Stimulated activated naive CD8-positive, alpha-beta T cell treated with anti-CD3 and anti-CD28 coated beads, Interleukin-15, amount 100 ng/mL, for 72 hours (primary cell): Measurements from ENCODE around the gene LMTK2.

Experiments used
- ATAC-seq: fragments of 150-1000 bp; cut with Tn5 transposase; 2 replicates; pipeline ENCODE4 v1.10.0; 2021; ENCODE audit warnings: mild to moderate bottlenecking, moderate library complexity
- DNase-seq, 2 donors: peaks; one replicate each; pipeline ENCODE4 v3.0.0; 2021 to 2022
- H3K27ac Mint-ChIP-seq, 2 donors: one replicate each; pipeline ENCODE4 v1.8.0; 2022; ENCODE audit warnings: mild to moderate bottlenecking in 2 of 2, mixed read lengths in 2 of 2, moderate library complexity in 2 of 2
- H3K27me3 Mint-ChIP-seq: one replicate; pipeline ENCODE4 v1.8.0; 2022; ENCODE audit warnings: mixed read lengths
- H3K4me1 Mint-ChIP-seq: one replicate; pipeline ENCODE4 v1.8.0; 2022; ENCODE audit warnings: mild to moderate bottlenecking, mixed read lengths
- H3K4me3 Mint-ChIP-seq, 2 donors: one replicate each; pipeline ENCODE4 v1.8.0; 2022; ENCODE audit warnings: mild to moderate bottlenecking in 2 of 2, mixed read lengths in 2 of 2, moderate library complexity in 1 of 2
- H3K9me3 Mint-ChIP-seq, 2 donors: one replicate each; pipeline ENCODE4 v1.8.0; 2022; ENCODE audit warnings: mixed read lengths in 2 of 2

Gene LMTK2

DNA sequence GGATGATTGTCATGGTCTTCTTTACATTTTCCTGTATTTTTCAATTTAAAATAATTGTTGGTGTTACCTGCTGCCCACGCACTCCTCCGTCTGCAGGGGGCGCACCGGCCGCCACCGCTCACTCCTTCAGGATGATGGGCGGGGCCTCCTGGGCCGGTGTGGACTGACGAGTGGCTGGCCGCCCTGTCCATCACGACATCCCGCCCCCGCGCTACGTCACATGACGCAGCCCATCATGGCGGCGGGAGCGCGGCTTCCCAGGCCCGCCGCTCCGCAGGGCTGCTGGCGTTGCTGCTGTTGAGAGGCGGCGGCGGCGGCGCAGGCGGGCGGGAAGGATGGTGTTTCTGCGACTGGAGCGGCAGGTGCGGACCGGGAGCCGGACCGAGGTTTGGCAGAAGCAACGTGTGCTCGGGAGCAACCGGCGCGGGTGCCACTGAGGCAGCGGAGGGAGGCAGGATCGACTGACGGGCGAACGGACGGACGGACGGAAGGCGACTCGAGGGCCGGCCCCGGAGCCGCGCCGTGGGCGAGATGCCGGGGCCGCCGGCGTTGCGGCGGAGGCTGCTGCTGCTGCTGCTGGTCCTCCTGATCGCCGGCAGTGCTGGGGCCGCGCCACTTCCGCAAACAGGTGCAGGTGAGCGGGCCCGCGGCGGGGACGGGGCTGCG is at the start of gene LMTK2:
Gene LMTK2, plus strand, starts transcription at position 216 of the 666 bp plus-strand sequence. Its CDS starts 316 bp downstream, at position 532.
- ATAC-seq (peak; percentile 99), DNase-seq (peak; percentile 97 to 98)
- peaks cover 0 to 5% of the 10 kb centered on the region in 2 donors for H3K9me3 Mint-ChIP-seq
- peaks cover 19% of the 10 kb centered on the region for H3K4me1 Mint-ChIP-seq
- H3K4me3 Mint-ChIP-seq: peak within 1 kb of the TSS; percentile 95 to 99
- H3K27me3 Mint-ChIP-seq: no peaks in the 10 kb centered on the region
- peak within 1 kb of the TSS; percentile 96 to 99 for H3K27ac Mint-ChIP-seq

DNA sequence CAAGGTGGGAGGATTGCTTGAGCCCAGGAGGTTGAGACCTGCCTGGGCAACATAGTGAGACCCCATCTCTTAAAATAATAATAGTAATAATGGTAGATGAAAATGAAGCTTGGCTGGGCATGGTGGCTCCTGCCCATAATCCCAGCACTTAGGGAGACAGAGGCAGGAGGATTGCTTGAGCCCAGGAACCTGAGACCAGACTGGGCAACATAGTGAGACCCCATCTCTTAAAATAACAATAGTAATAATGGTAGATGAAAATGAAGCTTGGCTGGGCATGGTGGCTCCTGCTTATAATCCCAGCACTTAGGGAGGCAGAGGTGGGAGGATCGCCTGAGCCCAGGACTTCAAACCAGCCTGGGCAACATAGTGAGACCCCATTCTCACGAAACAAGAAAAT is 49.5 kb upstream of the LMTK2 start:
- no peak for ATAC-seq
- no peak overlapping the region for H3K27ac Mint-ChIP-seq
- DNase-seq: no peak
- no peaks in the 10 kb centered on the region for H3K9me3 Mint-ChIP-seq
- H3K4me3 Mint-ChIP-seq: no peak overlapping the region
- no peaks in the 10 kb centered on the region for H3K4me1 Mint-ChIP-seq
- peaks cover 16% of the 10 kb centered on the region for H3K27me3 Mint-ChIP-seq

DNA sequence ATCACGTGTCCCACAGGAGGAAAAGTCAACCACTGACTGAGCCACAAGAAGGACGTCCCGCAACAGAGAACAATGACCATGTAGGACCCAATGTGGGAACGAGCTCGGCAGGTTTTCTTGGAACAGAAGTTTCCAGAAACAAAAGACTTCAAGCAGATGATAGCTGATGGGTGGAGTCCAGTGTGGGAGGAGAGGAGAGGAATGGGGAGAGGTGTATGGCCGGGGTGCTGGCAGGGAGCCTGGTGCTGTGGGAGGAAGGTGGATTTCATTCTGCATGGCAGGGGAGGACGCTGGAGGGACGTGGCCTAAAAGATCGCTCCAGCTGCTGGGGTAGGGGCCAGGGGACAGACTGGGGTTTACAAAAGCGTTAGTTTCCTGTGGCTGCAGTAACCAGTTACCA is 48.5 kb upstream of the LMTK2 start:
- H3K9me3 Mint-ChIP-seq: no peaks in the 10 kb centered on the region
- ATAC-seq: no peak
- H3K27me3 Mint-ChIP-seq: peaks cover 16% of the 10 kb centered on the region
- DNase-seq: no peak
- no peak overlapping the region for H3K4me3 Mint-ChIP-seq
- H3K27ac Mint-ChIP-seq: no peak overlapping the region
- no peaks in the 10 kb centered on the region for H3K4me1 Mint-ChIP-seq

DNA sequence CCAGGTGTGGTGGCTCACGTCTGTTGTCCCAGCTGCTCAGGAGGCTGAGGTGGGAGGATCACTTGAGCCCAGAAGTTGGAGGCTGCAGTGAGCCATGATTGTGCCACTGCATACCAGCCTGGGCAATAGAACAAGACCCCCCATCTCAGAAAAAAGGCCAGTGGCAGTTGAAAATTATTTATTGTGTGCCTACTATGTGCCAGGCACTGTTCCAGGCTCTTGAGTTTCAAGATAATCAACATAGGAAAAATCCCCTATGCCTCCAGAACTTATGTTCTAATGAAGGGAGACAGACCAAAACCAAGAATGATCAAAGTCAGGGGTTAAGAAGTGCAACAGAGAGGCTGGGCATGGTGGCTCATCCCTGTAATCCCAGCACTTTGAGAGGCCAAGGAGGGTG is 42.4 kb upstream of the LMTK2 start:
- Mint-ChIP-seq H3K4me1 (no peaks in the 10 kb centered on the region), H3K27ac (no peak overlapping the region), H3K9me3 (no peaks in the 10 kb centered on the region), H3K4me3 (no peak overlapping the region), H3K27me3 (peaks cover 23% of the 10 kb centered on the region)
- ATAC-seq (no peak), DNase-seq (no peak)

DNA sequence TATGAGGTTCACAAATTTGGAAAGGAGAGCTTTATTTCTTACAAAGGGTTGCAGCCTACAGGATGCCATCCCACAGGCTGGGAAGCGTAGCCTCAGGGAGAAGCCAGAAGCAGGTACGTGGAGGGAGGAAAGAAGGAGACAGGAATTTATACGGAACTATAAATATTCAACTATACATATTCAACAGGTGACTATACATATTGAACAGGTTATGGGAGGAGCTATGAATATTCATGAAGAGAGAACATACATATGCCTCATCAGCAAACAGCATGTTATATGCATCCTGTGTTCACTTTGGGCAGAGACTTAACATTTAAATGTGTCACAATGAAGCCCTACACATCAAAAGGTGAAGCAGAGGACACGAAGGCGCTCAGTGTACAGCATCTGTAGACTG is 40.5 kb upstream of the LMTK2 start:
- peaks cover 23% of the 10 kb centered on the region for H3K27me3 Mint-ChIP-seq
- no peak overlapping the region for H3K27ac Mint-ChIP-seq
- ATAC-seq: no peak

DNA sequence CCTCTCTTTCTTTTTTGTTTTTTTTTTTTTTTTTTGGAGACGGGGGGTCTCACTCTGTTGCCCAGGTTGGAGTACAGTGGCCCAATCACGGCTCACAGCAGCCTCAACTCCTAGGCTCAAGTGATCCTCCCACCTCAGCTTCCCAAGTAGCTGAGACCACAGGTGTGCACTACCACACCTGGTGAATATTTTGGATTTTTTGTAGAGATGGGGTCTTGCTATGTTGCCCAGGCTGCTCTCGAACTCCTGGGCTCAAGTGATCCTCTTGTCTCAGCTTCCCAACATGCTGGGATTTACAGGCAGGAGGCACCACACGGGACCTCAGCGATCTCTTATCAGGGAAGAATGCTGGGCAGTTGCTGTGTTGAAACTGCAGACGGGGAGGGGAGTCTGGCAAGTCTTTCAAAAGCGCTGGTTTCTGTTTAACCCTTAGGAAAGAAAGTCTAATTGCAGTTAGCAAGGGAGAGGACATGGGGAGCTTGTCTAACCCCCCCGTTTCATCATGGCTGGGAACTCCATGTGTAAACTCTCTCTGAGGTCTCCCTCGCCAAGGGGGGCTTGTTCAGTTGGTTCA is 39.6 kb upstream of the LMTK2 start:
- H3K4me1 Mint-ChIP-seq: no peaks in the 10 kb centered on the region
- H3K27me3 Mint-ChIP-seq: peaks cover 23% of the 10 kb centered on the region
- DNase-seq (no peak), ATAC-seq (no peak)
- no peak overlapping the region for H3K4me3 Mint-ChIP-seq
- no peak overlapping the region for H3K27ac Mint-ChIP-seq
- no peaks in the 10 kb centered on the region for H3K9me3 Mint-ChIP-seq

More for the DNA sequence above, 40.5 kb upstream of the LMTK2 start:
- Mint-ChIP-seq H3K4me1 (no peaks in the 10 kb centered on the region), H3K9me3 (no peaks in the 10 kb centered on the region), H3K4me3 (no peak overlapping the region)
- DNase-seq: no peak

DNA sequence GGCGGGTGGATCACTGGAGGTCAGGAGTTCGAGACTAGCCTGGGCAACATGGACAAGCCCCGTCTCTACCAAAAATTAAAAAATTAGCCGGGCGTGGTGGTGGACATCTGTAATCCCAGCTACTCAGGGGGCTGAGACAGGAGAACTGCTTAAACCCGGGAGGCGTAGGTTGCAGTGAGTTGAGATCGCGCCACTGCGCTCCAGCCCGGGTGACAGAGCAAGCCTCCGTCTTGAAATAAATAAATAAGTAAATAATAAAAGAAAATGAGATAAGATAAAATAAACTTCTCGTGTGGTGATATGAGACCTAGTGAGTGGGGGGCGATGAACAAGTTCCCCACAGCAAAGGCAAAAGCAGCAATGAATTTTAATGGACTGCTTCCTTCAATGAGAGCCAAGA is 33.6 kb upstream of the LMTK2 start:
- no peaks in the 10 kb centered on the region for H3K9me3 Mint-ChIP-seq
- no peak for ATAC-seq
- no peak overlapping the region for H3K27ac Mint-ChIP-seq
- H3K4me3 Mint-ChIP-seq: no peak overlapping the region
- no peaks in the 10 kb centered on the region for H3K4me1 Mint-ChIP-seq
- DNase-seq: no peak
- H3K27me3 Mint-ChIP-seq: peaks cover 11% of the 10 kb centered on the region

DNA sequence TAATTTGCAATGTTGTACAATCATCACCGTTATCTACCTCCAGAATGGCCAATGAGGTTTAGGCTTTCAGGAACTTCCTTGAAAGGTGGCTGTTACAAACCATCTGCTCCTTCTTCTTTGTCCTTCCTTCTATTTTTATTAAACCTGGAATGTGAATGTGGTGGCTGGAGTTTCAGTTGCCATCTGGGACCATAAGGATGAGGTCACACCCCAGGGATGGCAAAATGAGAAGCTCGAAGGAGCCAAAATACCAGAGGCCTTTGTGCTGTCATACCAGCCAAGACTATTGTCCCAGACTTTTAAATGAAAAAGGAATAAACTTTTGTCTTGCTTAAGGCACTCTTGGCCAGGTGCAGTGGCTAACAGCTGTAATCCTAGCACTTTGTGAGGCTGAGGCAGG is 30.9 kb upstream of the LMTK2 start:
- ATAC-seq: no peak
- no peak overlapping the region for H3K27ac Mint-ChIP-seq
- no peaks in the 10 kb centered on the region for H3K9me3 Mint-ChIP-seq
- DNase-seq: no peak
- no peak overlapping the region for H3K4me3 Mint-ChIP-seq
- no peaks in the 10 kb centered on the region for H3K27me3 Mint-ChIP-seq
- no peaks in the 10 kb centered on the region for H3K4me1 Mint-ChIP-seq

DNA sequence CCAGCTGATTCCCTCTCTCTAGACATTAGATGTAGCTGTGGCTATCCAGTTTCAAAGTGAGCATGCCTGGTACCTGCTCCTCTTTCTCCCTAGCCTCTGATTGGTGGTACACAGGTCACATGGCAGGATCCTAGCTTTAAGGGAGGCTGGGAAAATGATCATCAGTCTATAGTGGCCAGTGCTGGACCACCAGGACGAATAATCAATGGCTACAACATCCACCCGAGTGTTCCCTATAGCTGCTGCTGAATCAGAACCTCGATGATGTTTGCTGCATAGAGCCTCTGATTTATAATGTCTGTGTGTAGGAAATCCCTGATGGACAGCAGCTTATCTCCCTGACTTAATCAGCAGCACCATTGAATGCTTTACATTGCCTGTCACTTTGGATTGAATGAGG is 28.9 kb upstream of the LMTK2 start:
- ATAC-seq (no peak), DNase-seq (no peak)
- H3K4me3 Mint-ChIP-seq: no peak overlapping the region
- no peaks in the 10 kb centered on the region for H3K9me3 Mint-ChIP-seq
- no peak overlapping the region for H3K27ac Mint-ChIP-seq
- H3K27me3 Mint-ChIP-seq: no peaks in the 10 kb centered on the region
- H3K4me1 Mint-ChIP-seq: no peaks in the 10 kb centered on the region

DNA sequence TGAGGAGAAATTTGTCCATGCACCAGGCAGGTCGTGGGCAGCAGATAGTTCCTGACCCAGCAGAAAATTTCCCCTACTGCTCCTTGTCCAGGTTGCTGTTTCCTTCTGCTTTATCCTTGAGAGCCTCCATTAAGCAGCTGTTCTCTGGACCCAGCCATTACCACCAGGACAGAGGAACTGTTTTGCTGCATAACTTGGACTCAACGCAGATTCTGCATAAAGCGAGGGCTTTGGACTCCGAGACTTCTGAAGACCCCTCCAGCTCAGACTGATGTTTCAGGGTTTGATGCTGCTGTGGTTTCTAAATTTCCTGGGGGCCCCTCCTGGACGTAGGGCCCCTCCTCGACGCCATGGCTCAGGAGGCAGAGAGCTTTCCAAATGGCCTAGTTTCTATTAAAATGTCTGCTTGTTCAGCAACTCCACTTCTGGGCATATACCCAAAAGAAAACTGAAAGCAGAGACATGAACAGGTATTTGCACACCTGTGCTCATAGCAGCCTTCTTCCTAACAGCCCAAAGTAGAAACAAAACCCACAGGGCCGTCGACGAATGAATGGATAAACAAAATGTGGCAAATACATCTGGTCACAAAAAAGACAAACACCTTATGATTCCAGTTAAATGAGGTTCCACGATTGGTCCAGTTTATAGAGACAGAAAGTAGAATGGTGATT is 28.3 kb upstream of the LMTK2 start:
- DNase-seq (no peak), ATAC-seq (no peak)
- Mint-ChIP-seq H3K27ac (no peak overlapping the region), H3K4me3 (no peak overlapping the region), H3K27me3 (no peaks in the 10 kb centered on the region), H3K4me1 (no peaks in the 10 kb centered on the region), H3K9me3 (no peaks in the 10 kb centered on the region)

DNA sequence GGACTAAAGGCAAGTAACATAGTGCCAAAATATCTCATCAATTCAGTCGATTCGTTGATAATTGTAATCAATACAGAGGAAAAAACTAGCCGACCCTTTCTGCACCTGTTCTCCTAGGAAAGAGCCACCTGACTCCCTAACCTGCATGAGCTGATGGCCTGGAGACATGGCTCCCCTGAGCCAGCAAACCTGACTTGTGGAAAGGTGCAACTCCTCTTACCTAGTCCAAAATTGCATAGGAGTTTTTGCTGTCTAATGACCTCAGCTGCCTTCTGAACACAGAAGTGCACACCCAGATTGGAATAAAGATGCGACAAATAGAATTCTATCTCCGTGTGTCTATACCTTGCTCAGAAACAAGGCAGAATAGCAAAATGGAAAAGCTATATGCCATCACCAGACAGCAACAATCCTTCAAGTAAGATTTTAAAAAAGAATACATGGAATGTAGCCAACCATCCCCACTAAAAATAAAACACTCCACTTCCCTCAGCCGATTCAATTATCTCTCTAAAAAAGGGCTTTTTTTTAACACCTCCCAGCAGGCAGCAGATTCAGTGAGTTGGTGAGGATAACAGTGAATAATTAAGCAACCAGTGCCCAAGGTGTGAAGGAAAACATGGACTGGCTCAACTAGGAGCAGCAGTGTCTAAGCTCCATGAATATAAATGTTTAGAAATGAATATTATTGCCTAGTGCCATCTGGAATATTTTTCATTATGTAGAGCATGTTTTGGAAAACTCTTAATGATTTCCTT is 26.6 kb upstream of the LMTK2 start:
- Mint-ChIP-seq H3K9me3 (no peaks in the 10 kb centered on the region), H3K4me1 (no peaks in the 10 kb centered on the region), H3K4me3 (no peak overlapping the region), H3K27ac (no peak overlapping the region), H3K27me3 (no peaks in the 10 kb centered on the region)
- ATAC-seq (no peak), DNase-seq (no peak)

DNA sequence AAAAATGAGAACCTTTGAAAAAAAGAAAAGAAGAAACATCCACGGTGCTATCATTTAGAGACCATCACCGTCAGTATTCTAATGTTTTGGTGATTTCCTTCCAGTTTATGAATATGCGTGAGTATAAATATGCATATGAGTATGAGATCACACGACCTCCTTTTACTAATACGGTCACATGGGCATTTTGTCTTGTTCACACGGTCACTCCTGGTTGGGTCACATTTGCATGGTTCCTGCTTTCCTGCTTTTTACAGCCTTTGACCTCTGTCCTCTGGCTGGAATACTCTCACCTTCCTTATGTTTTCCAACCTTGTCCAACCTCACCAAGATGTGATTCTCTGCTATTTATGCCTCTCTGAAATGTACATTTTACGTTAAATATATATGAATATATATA is 25.3 kb upstream of the LMTK2 start:
- no peaks in the 10 kb centered on the region for H3K27me3 Mint-ChIP-seq
- ATAC-seq: no peak
- DNase-seq: no peak
- H3K4me1 Mint-ChIP-seq: no peaks in the 10 kb centered on the region
- H3K27ac Mint-ChIP-seq: no peak overlapping the region
- H3K4me3 Mint-ChIP-seq: no peak overlapping the region
- no peaks in the 10 kb centered on the region for H3K9me3 Mint-ChIP-seq

DNA sequence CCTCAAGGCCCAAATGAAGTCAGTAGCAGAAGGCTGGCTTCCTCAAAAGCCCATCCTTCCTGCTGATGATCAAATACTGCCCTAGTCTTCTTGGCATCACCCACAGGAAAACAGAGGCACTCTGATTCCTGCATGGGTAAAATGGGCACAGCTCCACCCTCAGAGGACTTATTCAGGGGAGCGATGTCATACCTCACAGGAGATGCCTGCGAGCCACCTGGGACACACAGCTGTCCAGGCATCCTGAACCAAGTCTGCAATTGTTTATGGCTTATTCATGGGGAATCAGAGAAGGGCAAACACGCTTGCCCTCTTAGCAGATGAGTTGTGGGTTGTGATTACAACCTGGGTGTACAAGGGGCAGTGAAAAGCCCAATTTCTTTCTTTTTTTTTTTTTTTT is 22.0 kb upstream of the LMTK2 start:
- DNase-seq (no peak), ATAC-seq (no peak)
- no peak overlapping the region for H3K4me3 Mint-ChIP-seq
- H3K27me3 Mint-ChIP-seq: no peaks in the 10 kb centered on the region
- no peaks in the 10 kb centered on the region for H3K4me1 Mint-ChIP-seq
- no peak overlapping the region for H3K27ac Mint-ChIP-seq
- H3K9me3 Mint-ChIP-seq: no peaks in the 10 kb centered on the region

DNA sequence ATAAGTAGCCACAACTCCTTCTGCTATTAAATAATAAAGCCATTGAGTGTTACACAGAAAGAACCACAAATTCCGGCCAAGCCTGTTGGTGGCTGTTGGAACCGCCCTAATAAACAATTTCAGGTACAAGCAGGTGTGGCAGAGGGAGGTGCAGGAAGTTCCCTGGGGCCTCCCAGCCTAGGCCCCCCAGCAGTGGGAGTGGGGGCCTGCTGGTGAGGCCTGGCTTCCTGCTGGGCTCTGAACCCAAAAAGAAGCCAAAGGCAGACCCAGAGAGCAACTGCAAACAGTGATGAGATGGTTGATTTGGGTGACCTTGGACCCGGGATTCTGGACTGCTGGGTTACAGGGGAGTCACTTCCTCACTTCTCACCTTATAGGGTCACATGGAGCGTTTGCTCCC is 21.0 kb upstream of the LMTK2 start:
- Mint-ChIP-seq H3K9me3 (no peaks in the 10 kb centered on the region), H3K27ac (peak overlapping the region in 1 of 2 donors; percentile 63), H3K4me1 (no peaks in the 10 kb centered on the region), H3K27me3 (no peaks in the 10 kb centered on the region), H3K4me3 (no peak overlapping the region)
- ATAC-seq (no peak), DNase-seq (no peak)

DNA sequence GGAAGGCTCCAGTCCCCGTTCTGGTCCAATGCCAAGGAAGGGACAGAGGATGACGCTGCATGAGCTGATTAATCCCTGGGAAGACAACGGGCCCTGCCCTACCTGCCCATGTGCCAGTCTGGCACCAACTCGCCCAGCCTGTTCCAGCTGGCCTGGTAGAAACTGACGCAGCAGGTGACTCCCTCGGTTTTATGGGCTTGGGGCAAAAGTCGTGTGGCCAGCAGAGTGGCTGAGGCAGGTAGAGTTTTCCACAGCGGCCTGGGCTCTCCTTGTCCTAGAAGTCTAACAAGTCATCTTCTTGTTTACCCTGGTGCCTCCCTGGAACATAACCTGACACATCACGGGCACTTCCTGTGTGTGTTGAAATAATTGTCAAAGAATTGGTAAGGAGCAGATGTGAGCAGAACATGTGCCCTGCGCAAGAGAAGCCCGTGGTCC is 20.4 kb upstream of the LMTK2 start:
- no peak for ATAC-seq
- Mint-ChIP-seq H3K27ac (no peak overlapping the region), H3K4me1 (no peaks in the 10 kb centered on the region), H3K4me3 (no peak overlapping the region), H3K9me3 (no peaks in the 10 kb centered on the region), H3K27me3 (no peaks in the 10 kb centered on the region)
- no peak for DNase-seq

DNA sequence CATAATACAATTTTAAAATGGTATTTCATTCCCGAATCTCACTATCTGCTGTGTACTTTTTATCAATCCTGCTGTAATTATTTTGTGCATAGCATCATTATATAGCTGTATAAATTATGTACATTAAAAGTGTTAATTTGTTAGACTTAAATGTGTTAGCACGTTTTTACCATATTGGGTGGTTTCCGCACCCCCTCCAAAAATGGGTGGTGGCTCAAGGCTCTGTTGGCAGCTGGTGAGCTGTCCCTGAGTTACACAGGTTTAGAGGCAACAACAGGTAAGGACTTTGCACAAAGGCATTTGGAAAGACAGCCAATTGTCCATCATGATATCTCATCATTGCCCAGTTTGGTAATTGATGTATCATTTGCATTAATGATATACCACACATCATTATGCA is 18.6 kb upstream of the LMTK2 start:
- ATAC-seq (no peak), DNase-seq (no peak)
- Mint-ChIP-seq H3K9me3 (no peaks in the 10 kb centered on the region), H3K27ac (no peak overlapping the region), H3K27me3 (no peaks in the 10 kb centered on the region), H3K4me3 (no peak overlapping the region), H3K4me1 (no peaks in the 10 kb centered on the region)
